Mesothelial cell of epicardium (in vitro differentiated cells): ENCODE results near the gene USP46. TPM values are rescaled to one million over a fixed set of nuclear protein-coding genes. Genes with fewer than 3 reads are reported as not detected.

Experiments
- DNase-seq, 2 experiments: peaks; one replicate each; pipeline ENCODE4 v3.0.0; 2021; ENCODE audit warnings: low spot score in 2 of 2; ENCODE audit not compliant: unreplicated experiment in 2 of 2
- H3K27ac Mint-ChIP-seq: 2 replicates; pipeline ENCODE4 v1.8.0; 2021; ENCODE audit warnings: mixed read lengths
- H3K27me3 Mint-ChIP-seq: 2 replicates; pipeline ENCODE4 v1.8.0; 2021; ENCODE audit warnings: low read depth, mixed read lengths
- H3K36me3 Mint-ChIP-seq: 2 replicates; pipeline ENCODE4 v1.8.0; 2021; ENCODE audit warnings: mixed read lengths
- H3K4me1 Mint-ChIP-seq: 2 replicates; pipeline ENCODE4 v1.8.0; 2021; ENCODE audit warnings: mixed read lengths
- H3K4me3 Mint-ChIP-seq: 2 replicates; pipeline ENCODE4 v1.8.0; 2021; ENCODE audit warnings: mild to moderate bottlenecking, moderate library complexity, mixed read lengths
- H3K9me3 Mint-ChIP-seq: 2 replicates; pipeline ENCODE4 v1.8.0; 2021; ENCODE audit warnings: mixed read lengths
- total RNA-seq: library from RNA; stranded (reverse); gene quantifications from 3 replicates; pipeline ENCODE4 v1.2.1, GENCODE V29; 2021
- TF ChIP-seq, protein P1 (sequence below): fragments of 200-600 bp; sonication (generic); IDR thresholded peaks from one replicate; pipeline ENCODE4 v1.5.0; 2021; ENCODE audit warnings: antibody characterized with exemption; ENCODE audit not compliant: unreplicated experiment

USP46 gene
- total RNA-seq, 1 donor from 2014 or later, result 39.2 TPM

DNA sequence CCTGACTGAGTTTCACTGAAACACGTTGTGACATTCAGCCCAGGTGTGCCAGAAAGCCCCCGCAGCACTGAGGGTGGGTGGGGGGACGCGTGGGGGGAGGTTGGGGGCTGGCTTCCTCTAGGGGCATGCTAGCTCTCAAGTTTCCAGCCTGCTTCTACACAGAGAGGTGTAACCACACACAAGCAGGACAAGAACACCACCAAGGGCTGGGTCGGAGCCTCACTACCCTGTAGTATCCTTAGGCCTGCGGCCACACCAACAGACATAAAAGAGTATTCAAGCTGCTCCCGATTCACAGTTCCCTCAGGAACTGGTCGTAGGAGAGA, 1.8 kb downstream of the USP46 start:
- TF ChIP-seq, protein P1, sequence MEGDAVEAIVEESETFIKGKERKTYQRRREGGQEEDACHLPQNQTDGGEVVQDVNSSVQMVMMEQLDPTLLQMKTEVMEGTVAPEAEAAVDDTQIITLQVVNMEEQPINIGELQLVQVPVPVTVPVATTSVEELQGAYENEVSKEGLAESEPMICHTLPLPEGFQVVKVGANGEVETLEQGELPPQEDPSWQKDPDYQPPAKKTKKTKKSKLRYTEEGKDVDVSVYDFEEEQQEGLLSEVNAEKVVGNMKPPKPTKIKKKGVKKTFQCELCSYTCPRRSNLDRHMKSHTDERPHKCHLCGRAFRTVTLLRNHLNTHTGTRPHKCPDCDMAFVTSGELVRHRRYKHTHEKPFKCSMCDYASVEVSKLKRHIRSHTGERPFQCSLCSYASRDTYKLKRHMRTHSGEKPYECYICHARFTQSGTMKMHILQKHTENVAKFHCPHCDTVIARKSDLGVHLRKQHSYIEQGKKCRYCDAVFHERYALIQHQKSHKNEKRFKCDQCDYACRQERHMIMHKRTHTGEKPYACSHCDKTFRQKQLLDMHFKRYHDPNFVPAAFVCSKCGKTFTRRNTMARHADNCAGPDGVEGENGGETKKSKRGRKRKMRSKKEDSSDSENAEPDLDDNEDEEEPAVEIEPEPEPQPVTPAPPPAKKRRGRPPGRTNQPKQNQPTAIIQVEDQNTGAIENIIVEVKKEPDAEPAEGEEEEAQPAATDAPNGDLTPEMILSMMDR, result no peak
- no peak for DNase-seq
- Mint-ChIP-seq H3K4me3 (peak overlapping the region; percentile 68), H3K4me1 (peaks cover 46% of the 10 kb centered on the region), H3K9me3 (no peaks in the 10 kb centered on the region), H3K27me3 (no peaks in the 10 kb centered on the region), H3K36me3 (peaks cover 13% of the 10 kb centered on the region), H3K27ac (peak overlapping the region; percentile 93)

DNA sequence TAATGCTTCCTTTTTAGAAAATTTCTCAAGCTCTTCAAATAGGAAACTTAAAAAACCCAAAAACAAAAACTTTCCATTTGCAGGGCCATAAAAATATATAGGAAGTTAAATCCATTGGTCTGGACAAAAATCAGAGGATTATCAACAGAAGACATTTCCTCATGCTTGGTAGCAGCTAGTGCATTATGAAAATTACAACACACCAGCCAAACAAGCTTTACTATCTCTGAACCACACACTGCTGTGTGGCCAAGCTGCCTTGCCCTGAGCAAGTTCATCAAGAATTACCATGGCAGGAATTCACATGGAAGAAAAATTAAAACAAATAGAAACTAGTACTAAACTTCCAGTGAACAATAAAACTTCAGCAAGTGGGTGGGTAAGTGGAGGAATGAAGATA, 3.6 kb downstream of the USP46 start:
- Mint-ChIP-seq H3K27me3 (no peaks in the 10 kb centered on the region), H3K36me3 (peaks cover 7% of the 10 kb centered on the region), H3K9me3 (no peaks in the 10 kb centered on the region), H3K4me3 (no peak overlapping the region), H3K27ac (peak overlapping the region; percentile 85), H3K4me1 (peaks cover 42% of the 10 kb centered on the region)
- no peak for DNase-seq
- TF ChIP-seq, protein P1, result no peak

DNA sequence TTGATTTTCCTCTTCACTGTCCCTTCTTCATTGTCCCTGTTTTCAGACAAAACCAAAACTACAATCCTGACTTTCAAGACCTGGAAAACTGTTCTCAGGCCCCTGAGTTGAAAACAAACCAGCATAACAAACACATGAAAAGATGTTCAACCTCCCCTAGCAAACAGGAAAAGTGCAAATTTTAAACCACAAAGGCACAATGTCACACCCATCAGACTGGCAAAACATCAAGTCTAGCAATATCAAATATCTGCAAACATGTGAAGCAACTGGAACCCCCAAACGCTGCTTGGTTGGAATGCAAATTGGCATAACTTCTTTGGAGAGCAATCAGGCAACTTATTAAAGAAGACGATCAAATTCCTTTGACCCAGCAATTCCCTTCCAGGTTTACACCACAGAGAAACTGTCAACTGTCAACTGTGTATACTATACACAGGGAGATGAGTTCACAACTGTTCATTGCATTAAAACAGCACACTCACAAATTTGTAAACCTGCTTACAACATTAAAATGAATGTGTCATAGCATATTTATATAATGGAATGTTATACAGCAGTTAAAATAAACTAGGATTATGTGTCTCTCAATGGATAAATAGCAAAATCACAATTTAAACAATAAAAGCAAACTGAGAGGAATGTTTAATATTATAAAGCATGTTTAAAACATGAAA, 7.0 kb downstream of the USP46 start:
- Mint-ChIP-seq H3K4me3 (no peak overlapping the region), H3K4me1 (peaks cover 24% of the 10 kb centered on the region), H3K36me3 (peaks cover 13% of the 10 kb centered on the region), H3K9me3 (peaks cover 4% of the 10 kb centered on the region), H3K27me3 (no peaks in the 10 kb centered on the region), H3K27ac (no peak overlapping the region)
- no peak for DNase-seq
- TF ChIP-seq, protein P1, result no peak

DNA sequence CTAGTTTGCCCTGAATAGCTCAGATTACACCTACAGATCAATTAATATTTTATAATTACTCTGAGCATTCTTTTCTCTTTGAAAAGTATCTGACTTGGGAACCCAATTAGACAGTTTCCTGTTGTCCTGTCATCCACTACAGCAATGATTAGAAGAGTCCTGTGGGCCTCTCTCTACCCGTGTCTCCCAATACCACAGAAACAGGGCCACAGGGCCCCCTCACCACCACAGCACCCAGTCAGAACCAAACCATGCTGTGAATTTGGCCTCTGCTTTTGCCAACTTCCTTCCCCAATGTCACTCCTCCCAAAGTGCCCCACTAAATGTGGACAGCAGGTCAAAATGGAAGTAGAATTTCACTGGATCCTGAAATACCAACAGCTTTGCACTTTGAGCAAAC, 10.3 kb downstream of the USP46 start:
- no peaks in the 10 kb centered on the region for H3K27me3 Mint-ChIP-seq
- H3K27ac Mint-ChIP-seq, result no peak overlapping the region
- no peak overlapping the region for H3K4me3 Mint-ChIP-seq
- peaks cover 11% of the 10 kb centered on the region for H3K36me3 Mint-ChIP-seq
- H3K9me3 Mint-ChIP-seq, result peaks cover 4% of the 10 kb centered on the region
- TF ChIP-seq, protein P1, result no peak
- no peak for DNase-seq
- H3K4me1 Mint-ChIP-seq, result peaks cover 3% of the 10 kb centered on the region

DNA sequence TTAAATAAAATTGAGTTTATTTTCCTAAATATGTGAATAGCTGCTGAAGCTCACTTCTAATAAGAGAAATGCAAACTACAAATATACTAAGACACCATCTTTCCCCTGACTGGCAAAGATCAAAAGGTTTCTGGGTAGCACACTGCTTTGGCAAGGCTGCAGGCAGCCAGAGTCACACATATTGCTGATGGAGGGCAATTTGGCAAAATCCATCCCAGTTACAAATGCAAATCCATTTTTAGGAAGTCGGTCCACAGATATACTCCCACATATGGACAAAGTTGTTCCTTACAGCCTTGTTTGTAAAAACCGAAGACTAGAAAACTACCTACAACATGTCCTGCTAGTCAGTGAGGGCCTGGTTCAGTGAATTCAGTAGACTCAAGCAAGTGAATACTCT, 12.4 kb downstream of the USP46 start:
- H3K4me3 Mint-ChIP-seq, result no peak overlapping the region
- peaks cover 6% of the 10 kb centered on the region for H3K36me3 Mint-ChIP-seq
- no peak for DNase-seq
- peaks cover 24% of the 10 kb centered on the region for H3K4me1 Mint-ChIP-seq
- peaks cover 4% of the 10 kb centered on the region for H3K9me3 Mint-ChIP-seq
- H3K27ac Mint-ChIP-seq, result no peak overlapping the region
- TF ChIP-seq, protein P1, result no peak
- no peaks in the 10 kb centered on the region for H3K27me3 Mint-ChIP-seq

DNA sequence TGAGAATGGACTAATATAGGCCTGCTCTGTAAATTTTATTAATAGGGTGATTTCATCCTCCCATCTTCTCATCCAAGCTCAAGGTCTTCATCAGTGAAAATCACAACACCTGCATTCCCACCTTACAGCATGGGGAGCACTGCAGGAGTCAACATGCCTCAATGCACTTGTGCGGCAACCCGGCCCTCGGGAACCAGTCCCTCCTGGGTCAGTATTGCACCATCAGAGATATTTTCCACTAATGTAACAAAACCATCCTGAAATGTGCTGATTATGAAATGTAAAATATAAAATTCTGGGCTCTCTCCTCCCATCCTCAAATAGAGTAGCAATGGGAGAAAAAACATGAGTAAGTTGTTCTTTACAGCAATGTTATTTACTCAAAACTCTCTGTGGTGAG, 13.0 kb downstream of the USP46 start:
- no peak overlapping the region for H3K27ac Mint-ChIP-seq
- peaks cover 6% of the 10 kb centered on the region for H3K36me3 Mint-ChIP-seq
- peaks cover 4% of the 10 kb centered on the region for H3K9me3 Mint-ChIP-seq
- no peaks in the 10 kb centered on the region for H3K27me3 Mint-ChIP-seq
- TF ChIP-seq, protein P1, result no peak
- no peak for DNase-seq
- H3K4me3 Mint-ChIP-seq, result no peak overlapping the region
- H3K4me1 Mint-ChIP-seq, result peaks cover 30% of the 10 kb centered on the region
